Karpas-422 (cell line): ENCODE measurements around the gene APOE. TPM values are rescaled to one million over a fixed set of nuclear protein-coding genes. Genes with fewer than 3 reads are reported as not detected.
"Not testable (repeated sequence)": the region's sequence is repeated elsewhere in the genome, so short reads cannot be mapped to it uniquely, and the experiment has no call there.

Experiments
- DNase-seq: peaks from one replicate; pipeline ENCODE4 v3.0.0-alpha.2; 2015
- H2AFZ ChIP-seq: fragments of 200-600 bp; sonication (generic); 2 replicates; pipeline ENCODE4 v1.6.1; 2014; ENCODE audit warnings: antibody characterized with exemption, low read length, mixed read lengths
- H3K27ac ChIP-seq: fragments of 200-600 bp; sonication (generic); 2 replicates; pipeline ENCODE4 v1.5.1; 2014; ENCODE audit warnings: mild to moderate bottlenecking, low read length, moderate library complexity
- H3K27me3 ChIP-seq: fragments of 200-600 bp; sonication (generic); 2 replicates; pipeline ENCODE4 v1.6.1; 2014; ENCODE audit warnings: low read length, mixed read lengths
- H3K36me3 ChIP-seq: fragments of 200-600 bp; sonication (generic); 2 replicates; pipeline ENCODE4 v1.6.1; 2014; ENCODE audit warnings: low read length, mixed read lengths; ENCODE audit not compliant: insufficient read depth
- H3K4me1 ChIP-seq: fragments of 200-600 bp; sonication (generic); 2 replicates; pipeline ENCODE4 v1.6.1; 2014; ENCODE audit warnings: mild to moderate bottlenecking, low read length, mixed read lengths
- H3K4me2 ChIP-seq: fragments of 200-600 bp; sonication (generic); 2 replicates; pipeline ENCODE4 v1.6.1; 2014; ENCODE audit warnings: low read length, low read depth, mild to moderate bottlenecking; ENCODE audit not compliant: poor library complexity, severe bottlenecking
- H3K4me3 ChIP-seq: fragments of 200-600 bp; sonication (generic); 2 replicates; pipeline ENCODE4 v1.5.1; 2014; ENCODE audit warnings: mild to moderate bottlenecking, antibody characterized with exemption, low read length, mixed read lengths
- H3K79me2 ChIP-seq: fragments of 200-600 bp; sonication (generic); 2 replicates; pipeline ENCODE4 v1.6.1; 2014; ENCODE audit warnings: mild to moderate bottlenecking, low read length, mixed read lengths
- H3K9ac ChIP-seq: fragments of 200-600 bp; sonication (generic); 2 replicates; pipeline ENCODE4 v1.6.0; 2014; ENCODE audit warnings: low read length
- H3K9me2 ChIP-seq: fragments of 200-600 bp; sonication (generic), shearing (Covaris generic); replicated peaks from 2 replicates; pipeline ENCODE4 v1.6.0; 2014; ENCODE audit warnings: mild to moderate bottlenecking, low read length, moderate library complexity; ENCODE audit not compliant: insufficient read depth
- H3K9me3 ChIP-seq: fragments of 300-700, 200-600 bp; sonication (generic); 2 replicates; pipeline ENCODE4 v1.6.1; 2014; ENCODE audit warnings: low read length, mixed read lengths
- H4K20me1 ChIP-seq: fragments of 200-600 bp; sonication (generic); 2 replicates; pipeline ENCODE4 v1.6.1; 2014; ENCODE audit warnings: mild to moderate bottlenecking, antibody characterized with exemption, low read length, low read depth; ENCODE audit not compliant: insufficient read depth
- total RNA-seq: library from RNA; depleted of rRNA; stranded (reverse); fragments of >200 nt; shearing (Covaris generic); gene quantifications from 2 replicates; pipeline ENCODE4 v1.2.3, GENCODE V29; 2014; ENCODE audit warnings: low replicate concordance

The APOE gene
- total RNA-seq, 1 experiment from 2014 or later, result 1.9 TPM

DNA sequence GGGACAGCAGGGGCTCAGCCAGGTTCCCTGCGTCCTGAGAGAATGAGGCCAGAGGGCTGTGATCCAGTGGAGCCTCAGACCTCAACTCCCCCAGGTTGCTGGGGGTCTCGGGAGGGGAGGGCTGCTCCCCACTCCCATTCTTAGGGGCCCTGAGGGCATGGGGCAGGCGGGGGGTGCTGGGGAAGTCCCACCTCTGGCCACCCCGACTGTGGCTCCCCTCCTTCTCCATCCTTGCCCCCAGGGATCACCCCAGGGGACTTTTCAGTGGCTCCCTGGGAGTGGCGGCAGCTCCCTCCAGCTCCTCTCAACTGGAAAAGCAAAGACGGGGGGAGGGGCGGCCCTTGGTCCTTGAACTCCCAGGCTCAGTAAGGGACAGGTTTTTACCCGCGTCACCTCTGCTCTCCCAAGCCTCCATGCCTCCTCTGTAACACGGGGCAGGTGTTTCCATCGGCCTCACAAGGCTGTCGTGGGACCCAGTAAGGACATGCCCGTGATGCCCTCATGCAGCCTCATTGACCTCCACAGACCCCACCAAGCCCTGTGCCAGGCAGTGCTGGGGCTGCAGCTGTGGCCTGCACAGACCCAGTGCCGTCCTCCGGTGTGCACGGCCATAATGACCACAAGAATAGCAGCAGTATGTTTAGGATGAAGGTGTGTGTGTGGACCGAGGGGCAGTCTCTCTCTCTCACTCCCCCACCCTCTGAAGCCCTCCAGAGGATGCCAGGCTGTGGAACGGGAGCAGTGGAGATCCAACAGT, 26.1 kb upstream of the APOE start:
- Histone ChIP-seq H3K9me3 (no peaks in the 10 kb centered on the region), H3K4me2 (no peak overlapping the region), H3K4me1 (no peaks in the 10 kb centered on the region), H4K20me1 (no peaks in the 10 kb centered on the region), H3K27ac (no peak overlapping the region), H2AFZ (no peak overlapping the region), H3K9me2 (no peaks in the 10 kb centered on the region), H3K27me3 (no peaks in the 10 kb centered on the region), H3K4me3 (no peak overlapping the region), H3K9ac (no peak overlapping the region), H3K36me3 (no peaks in the 10 kb centered on the region), H3K79me2 (no peaks in the 10 kb centered on the region)
- no peak for DNase-seq

DNA sequence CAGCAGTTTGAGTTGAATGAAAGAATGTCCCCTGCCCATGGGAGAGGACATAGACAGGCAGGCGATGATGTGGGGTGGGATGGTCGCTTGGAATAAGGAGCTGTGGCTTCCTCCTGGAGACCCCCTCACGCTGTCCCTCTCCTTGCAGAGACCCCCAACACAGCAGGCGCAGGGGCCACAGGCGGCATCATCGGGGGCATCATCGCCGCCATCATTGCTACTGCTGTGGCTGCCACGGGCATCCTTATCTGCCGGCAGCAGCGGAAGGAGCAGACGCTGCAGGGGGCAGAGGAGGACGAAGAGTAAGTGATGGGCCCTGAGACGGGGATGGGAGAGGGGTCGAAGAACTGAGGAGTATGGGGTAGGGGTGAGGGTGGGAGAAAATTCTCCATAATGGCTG, 23.5 kb upstream of the APOE start:
- Histone ChIP-seq H3K9ac (no peak overlapping the region), H4K20me1 (no peaks in the 10 kb centered on the region), H3K27ac (no peak overlapping the region), H3K4me1 (no peaks in the 10 kb centered on the region), H3K4me3 (no peak overlapping the region), H3K4me2 (no peak overlapping the region), H3K79me2 (no peaks in the 10 kb centered on the region), H3K27me3 (no peaks in the 10 kb centered on the region), H2AFZ (no peak overlapping the region), H3K9me3 (no peaks in the 10 kb centered on the region), H3K36me3 (no peaks in the 10 kb centered on the region), H3K9me2 (no peaks in the 10 kb centered on the region)
- no peak for DNase-seq

DNA sequence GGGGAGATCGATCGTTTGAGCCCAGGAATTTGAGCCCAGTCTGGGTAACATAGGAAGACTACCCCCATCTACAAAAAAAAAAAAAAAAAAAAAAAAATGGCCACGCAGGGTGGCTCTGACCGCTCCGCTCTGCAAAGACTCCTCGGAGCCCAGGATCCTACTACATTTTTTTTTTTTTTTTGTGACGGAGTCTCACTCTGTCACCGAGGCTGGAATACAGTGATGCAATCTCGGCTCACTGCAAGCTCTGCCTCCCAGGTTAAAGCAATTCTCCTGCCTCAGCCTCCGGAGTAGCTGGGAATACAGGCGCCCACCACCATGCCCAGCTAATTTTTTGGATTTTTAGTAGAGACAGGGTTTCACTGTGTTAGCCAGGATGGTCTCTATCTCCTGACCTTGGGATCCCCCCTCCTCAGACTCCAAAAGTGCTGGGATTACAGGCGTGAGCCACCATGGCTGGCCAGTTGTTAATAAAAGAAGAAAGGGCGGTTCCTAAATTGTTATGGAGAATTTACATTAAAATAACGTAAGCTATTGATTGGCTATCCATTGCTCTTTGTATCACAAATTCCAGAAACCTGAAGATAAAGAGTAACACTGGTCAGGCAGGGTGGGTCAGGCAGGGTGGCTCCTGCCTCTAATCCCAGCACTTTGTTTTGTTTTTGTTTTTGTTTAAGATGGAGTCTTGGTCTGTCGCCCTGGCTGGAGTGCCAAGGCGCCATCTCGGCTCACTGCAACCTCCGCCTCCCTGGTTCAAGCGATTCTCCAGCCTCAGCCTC, 22.8 kb upstream of the APOE start:
- H3K9me2 ChIP-seq, H3K79me2 ChIP-seq, H3K4me1 ChIP-seq, H4K20me1 ChIP-seq, H3K9ac ChIP-seq, H3K36me3 ChIP-seq, H3K27me3 ChIP-seq, H3K4me3 ChIP-seq, H3K27ac ChIP-seq, H3K9me3 ChIP-seq, H3K4me2 ChIP-seq, H2AFZ ChIP-seq, DNase-seq: not testable (repeated sequence)

DNA sequence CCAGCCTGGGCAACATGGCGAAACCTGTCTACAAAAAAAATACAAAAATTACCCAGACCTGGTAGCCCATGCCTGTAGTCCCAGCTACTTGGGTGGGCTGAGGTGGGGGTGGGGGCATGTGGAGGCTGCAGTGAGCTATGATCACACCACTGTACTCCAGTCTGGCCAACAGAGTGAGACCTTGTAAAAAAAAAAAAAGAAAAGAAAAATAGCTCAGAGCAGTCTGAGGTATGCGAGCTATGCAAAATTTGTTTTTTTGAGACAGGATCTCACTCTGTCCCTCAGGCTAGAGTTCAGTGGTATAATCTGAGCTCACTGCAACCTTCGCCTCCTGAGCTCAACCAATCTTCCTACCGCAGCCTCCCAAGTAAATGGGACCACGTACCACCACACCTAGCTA, 21.7 kb upstream of the APOE start:
- H3K27me3 ChIP-seq, result no peaks in the 10 kb centered on the region
- H3K9me2 ChIP-seq, result no peaks in the 10 kb centered on the region
- no peaks in the 10 kb centered on the region for H3K4me1 ChIP-seq
- H3K4me2 ChIP-seq, result no peak overlapping the region
- H3K4me3 ChIP-seq, result no peak overlapping the region
- no peaks in the 10 kb centered on the region for H3K36me3 ChIP-seq
- DNase-seq, result no peak
- no peaks in the 10 kb centered on the region for H4K20me1 ChIP-seq
- H3K27ac ChIP-seq, result no peak overlapping the region
- no peaks in the 10 kb centered on the region for H3K9me3 ChIP-seq
- H2AFZ ChIP-seq, result no peak overlapping the region
- no peaks in the 10 kb centered on the region for H3K79me2 ChIP-seq
- no peak overlapping the region for H3K9ac ChIP-seq

DNA sequence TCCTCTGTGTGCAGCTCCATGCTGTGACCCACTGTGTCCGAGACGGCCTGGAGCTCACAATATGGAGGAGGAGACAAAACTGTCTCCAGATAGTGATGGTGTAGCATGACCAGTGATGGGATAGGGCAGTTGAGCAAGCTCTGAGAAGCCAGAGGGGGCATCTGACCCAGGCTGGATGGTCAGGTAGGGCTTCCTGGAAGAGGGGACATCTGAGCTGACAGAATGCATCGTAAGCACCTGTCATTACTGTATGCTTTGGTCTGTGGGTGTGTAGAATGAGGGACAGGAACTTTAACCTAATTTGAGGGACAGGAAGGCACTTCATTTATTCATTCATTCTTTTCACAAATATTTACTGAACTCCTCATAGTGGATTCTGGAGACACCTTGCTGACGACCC, 21.0 kb upstream of the APOE start:
- H3K27me3 ChIP-seq, result no peaks in the 10 kb centered on the region
- H3K27ac ChIP-seq, result no peak overlapping the region
- H3K4me1 ChIP-seq, result no peaks in the 10 kb centered on the region
- H3K79me2 ChIP-seq, result no peaks in the 10 kb centered on the region
- H3K9me3 ChIP-seq, result no peaks in the 10 kb centered on the region
- H3K4me3 ChIP-seq, result no peak overlapping the region
- no peak for DNase-seq
- no peak overlapping the region for H3K9ac ChIP-seq
- no peak overlapping the region for H3K4me2 ChIP-seq
- H2AFZ ChIP-seq, result no peak overlapping the region
- H3K9me2 ChIP-seq, result no peaks in the 10 kb centered on the region
- no peaks in the 10 kb centered on the region for H4K20me1 ChIP-seq
- no peaks in the 10 kb centered on the region for H3K36me3 ChIP-seq

DNA sequence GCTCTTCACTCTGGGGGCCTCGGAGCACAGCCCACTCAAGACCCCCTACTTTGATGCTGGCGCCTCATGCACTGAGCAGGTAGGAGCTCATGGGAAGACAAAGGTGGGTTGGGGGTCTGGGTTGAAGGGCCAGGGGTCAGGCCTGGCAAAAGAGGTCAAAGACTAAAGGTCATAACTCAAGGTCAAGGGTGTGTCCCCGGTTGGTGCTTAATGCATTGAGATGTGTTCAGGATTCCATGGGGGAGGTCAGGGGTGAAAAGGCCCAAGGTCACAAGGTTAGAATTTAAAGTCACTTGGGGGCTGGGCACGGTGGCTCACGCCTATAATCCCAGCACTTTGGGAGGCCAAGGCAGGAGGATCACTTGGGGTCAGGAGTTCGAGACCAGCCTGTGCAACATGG, 19.5 kb upstream of the APOE start:
- Histone ChIP-seq H3K27ac (no peak overlapping the region), H3K4me1 (peaks cover 7% of the 10 kb centered on the region), H3K9ac (no peak overlapping the region), H3K4me2 (no peak overlapping the region), H3K4me3 (no peak overlapping the region), H4K20me1 (no peaks in the 10 kb centered on the region), H3K27me3 (no peaks in the 10 kb centered on the region), H3K36me3 (no peaks in the 10 kb centered on the region), H3K79me2 (peaks cover under 1% of the 10 kb centered on the region; the same call in 1 of the 2 replicates), H3K9me3 (no peaks in the 10 kb centered on the region), H2AFZ (no peak overlapping the region), H3K9me2 (no peaks in the 10 kb centered on the region)
- DNase-seq, result no peak

DNA sequence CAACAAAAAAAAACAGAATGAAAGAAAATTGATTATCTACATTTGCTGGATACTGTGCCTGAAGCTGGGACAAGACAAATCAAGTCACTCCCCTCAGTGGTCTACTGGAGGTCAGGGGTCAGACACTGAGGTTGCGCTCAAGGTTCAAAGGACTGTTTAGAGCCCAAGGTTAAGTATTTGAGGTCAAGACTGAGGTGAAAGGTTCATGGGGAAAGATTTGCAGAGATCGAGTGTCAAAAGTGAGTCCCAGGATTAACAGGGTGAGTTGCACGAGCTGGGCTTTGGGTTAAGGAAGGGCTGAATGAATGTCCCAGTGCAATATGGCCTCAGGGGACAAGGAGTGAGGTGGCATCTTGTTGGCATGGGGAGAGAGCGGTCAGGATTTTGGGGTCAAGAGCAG, 17.9 kb upstream of the APOE start:
- H3K4me2 ChIP-seq, result no peak overlapping the region
- peaks cover 10% of the 10 kb centered on the region; the same call in 1 of the 2 replicates for H4K20me1 ChIP-seq
- H3K27ac ChIP-seq, result no peak overlapping the region
- no peak for DNase-seq
- H3K9me2 ChIP-seq, result no peaks in the 10 kb centered on the region
- H3K9ac ChIP-seq, result no peak overlapping the region
- H3K27me3 ChIP-seq, result no peaks in the 10 kb centered on the region
- no peak overlapping the region for H2AFZ ChIP-seq
- H3K4me3 ChIP-seq, result no peak overlapping the region
- H3K36me3 ChIP-seq, result peaks cover 2% of the 10 kb centered on the region; the same call in 1 of the 2 replicates
- no peaks in the 10 kb centered on the region for H3K9me3 ChIP-seq
- H3K79me2 ChIP-seq, result peaks cover 16% of the 10 kb centered on the region
- peaks cover 14% of the 10 kb centered on the region for H3K4me1 ChIP-seq

DNA sequence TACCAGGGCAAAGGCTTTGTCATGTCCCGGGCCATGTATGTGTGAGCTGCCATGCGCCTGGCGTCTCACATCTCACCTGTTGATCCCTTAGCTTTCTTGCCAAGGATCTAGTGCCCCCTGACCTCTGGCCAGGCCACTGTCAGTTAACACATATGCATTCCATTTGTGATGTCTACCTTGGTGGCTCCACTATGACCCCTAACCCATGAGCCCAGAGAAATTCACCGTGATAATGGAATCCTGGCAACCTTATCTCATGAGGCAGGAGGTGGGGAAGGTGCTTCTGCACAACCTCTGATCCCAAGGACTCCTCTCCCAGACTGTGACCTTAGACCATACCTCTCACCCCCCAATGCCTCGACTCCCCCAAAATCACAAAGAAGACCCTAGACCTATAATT, 17.3 kb upstream of the APOE start:
- peaks cover 18% of the 10 kb centered on the region for H3K4me1 ChIP-seq
- not testable (repeated sequence) for H3K9me2 ChIP-seq, H3K27ac ChIP-seq, H3K4me2 ChIP-seq, H3K9ac ChIP-seq, H3K4me3 ChIP-seq, H3K36me3 ChIP-seq, H3K27me3 ChIP-seq, H2AFZ ChIP-seq, H3K9me3 ChIP-seq, DNase-seq
- peaks cover 11% of the 10 kb centered on the region; the same call in 1 of the 2 replicates for H4K20me1 ChIP-seq
- peaks cover 23% of the 10 kb centered on the region for H3K79me2 ChIP-seq
